ENCODE measurements around the gene KIZ.

DNA sequence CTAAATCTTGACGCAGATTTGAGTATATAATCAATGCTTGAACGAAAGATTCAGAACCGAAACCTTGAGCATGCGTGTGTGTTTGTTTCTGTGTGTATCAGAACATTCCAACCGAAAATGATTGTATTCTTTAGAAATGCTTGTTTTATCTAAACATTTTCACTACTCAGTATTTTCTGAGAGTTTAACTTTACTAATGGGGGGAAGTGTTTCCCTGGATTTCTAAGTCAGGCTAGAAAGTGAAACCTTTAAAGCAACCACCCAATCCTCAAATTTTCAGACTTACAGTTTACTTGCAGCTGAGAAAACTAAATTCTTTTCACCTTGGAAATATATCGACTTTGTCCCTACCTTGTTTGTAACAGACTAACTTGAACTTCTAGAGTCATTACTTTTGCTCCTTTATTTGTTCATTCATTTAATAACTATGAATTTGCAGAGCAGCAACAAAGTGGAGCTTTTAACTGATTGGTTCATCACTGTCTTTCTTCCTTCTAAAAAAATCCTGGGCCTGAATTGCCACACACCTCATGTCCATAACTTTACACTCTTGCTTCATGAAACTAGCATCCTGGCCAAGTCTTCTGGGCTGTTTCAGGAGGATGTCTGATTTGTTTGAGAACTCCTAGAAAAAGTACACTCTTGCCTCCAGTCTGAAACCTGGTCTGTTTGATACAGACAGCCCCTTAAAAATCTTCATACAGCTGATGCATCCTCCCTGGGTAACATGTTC is 99.5 kb downstream of the KIZ start:
- TF ChIP-seq EZH2 (IDR thresholded peaks at IDR 0.05), result no peak
- no peak for TF ChIP-seq POLR2AphosphoS5 (IDR thresholded peaks at IDR 0.05; ENCODE audit: borderline replicate concordance, low read depth, low read length)

Measured in SK-N-MC (cell line).